Activated CD8-positive, alpha-beta memory T cell treated with anti-CD3 and anti-CD28 coated beads for 4 hours (primary cell): ENCODE data around the gene UGT1A4.
A peak's percentile ranks its signal among the peaks of the same experiment; 100 is the strongest.
"Not testable (repeated sequence)": the region's sequence is repeated elsewhere in the genome, so short reads cannot be mapped to it uniquely, and the experiment has no call there.

Source experiments
- DNase-seq, 2 donors: peaks; one replicate each; pipeline ENCODE4 v3.0.0-alpha.2; 2020; ENCODE audit warnings: low read depth in 2 of 2

Gene UGT1A4

DNA sequence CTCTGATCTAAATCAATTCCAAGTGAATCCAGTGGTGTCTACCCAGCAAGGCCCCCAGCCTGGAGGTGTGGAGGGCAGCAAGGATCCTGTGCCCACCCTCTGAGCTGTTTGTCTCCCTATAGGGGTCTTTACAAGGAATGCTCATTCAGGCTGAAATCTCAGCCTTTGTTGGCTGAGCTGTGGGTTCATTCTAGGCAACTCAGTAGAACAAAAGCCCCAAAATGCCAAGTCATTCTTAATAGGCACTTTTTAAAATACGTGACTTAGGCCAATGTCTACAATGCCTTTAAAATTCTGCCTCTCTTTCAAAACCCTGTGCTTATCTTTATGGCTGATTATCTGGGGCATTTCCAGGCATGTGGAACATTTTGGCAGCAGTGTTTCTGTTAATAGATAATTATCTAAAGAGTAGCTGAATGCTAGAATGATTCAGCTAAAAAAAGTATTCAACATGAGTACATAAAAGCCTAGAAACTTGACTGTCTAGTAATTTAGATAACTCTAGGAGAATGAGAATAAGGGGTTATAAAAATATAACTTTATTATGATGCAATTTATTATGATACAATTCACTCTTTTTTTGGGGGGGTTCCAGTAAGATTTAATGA lies 18.4 kb upstream of the UGT1A4 start:
- DNase-seq, result no peak

DNA sequence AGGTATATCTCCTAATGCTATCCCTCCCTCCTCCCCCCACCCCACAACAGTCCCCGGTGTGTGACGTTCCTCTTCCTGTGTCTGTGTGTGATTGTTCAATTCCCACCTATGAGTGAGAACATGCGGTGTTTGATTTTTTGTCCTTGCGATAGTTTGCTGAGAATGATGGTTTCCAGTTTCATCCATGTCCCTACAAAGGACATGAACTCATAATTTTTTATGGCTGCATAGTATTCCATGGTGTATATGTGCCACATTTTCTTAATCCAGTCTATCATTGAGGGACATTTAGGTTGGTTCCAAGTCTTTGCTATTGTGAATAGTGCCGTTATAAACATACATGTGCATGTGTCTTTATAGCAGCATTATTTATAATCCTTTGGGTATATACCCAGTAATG lies 17.7 kb upstream of the UGT1A4 start:
- not testable (repeated sequence) for DNase-seq

- no peak for DNase-seq
Measured at GRCh38 chr2:233702238-233702637, 16.3 kb upstream of the UGT1A4 start.

GRCh38 chr2:233705911-233706506 lies 12.5 kb upstream of the UGT1A4 start:
- no peak for DNase-seq

DNA sequence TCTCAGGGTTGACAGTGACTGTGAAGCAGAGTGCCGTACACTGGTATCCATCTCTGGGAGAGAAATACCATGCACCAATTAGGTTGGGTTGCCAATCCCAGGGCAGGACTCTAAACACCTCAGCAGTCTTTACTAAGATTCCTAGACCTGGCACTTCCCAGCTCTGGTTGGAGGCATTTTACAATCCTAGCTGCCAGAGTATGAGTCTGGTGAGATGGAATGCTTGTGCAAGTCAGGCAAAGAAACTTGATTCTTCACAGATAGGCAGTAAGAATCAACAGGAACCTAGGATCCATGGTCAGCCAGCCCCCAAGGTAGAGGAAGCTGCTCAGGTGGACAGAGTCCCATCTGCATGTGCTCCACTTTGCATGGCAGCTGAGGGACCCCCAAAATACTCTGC lies 11.8 kb upstream of the UGT1A4 start:
- DNase-seq, result no peak

DNA sequence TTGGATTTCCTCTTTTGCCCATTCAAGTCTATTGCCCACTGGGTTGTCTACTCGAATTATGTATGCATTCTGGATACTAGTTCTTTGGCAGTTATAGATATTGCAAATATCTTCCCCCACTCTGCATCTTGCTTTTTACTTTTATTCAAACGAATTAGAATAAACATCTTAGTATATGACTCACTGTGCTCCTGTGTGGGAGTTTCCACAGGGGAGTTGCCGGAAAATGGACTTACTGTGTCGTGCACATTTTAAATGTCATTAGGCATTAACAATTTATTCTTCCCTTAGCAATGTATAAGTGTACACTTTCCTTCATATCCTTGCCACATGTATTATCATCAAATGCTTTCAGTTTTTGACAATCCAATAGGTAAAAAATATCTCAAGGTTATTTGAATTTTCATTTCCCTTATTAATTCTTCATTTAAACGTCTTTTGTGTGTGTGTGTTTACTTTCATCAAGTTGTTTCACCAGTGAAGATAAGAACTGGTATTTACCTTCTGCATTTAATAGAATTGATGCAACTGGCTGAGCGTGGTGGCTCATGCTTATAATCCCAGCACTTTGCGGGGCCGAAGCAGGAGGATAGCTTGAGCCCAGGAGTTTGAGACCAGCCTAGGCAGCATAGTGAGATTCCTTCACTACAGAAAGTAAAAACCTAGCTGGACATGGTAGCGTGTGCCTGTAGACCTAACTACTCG lies 10.4 kb upstream of the UGT1A4 start:
- DNase-seq, result no peak

DNA sequence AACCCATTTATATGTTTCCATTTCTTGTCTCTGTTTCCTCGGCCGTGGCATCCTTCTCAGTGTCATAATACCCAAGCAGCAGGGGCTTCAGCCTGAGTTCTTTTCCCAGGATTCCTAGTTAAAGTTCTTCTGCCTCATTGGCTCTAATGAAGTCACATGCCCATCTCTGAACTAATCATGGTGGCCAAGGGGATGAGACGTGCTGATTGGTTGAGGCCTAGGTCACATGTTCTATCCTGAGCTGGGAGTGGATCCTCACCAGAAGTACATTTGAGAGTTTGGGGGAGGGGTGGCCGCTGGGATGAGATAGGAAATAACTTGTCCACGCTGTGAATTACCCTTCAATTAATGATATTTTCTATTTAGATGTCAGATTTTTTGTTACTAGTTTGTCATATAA lies 9.6 kb upstream of the UGT1A4 start:
- DNase-seq, result no peak

DNA sequence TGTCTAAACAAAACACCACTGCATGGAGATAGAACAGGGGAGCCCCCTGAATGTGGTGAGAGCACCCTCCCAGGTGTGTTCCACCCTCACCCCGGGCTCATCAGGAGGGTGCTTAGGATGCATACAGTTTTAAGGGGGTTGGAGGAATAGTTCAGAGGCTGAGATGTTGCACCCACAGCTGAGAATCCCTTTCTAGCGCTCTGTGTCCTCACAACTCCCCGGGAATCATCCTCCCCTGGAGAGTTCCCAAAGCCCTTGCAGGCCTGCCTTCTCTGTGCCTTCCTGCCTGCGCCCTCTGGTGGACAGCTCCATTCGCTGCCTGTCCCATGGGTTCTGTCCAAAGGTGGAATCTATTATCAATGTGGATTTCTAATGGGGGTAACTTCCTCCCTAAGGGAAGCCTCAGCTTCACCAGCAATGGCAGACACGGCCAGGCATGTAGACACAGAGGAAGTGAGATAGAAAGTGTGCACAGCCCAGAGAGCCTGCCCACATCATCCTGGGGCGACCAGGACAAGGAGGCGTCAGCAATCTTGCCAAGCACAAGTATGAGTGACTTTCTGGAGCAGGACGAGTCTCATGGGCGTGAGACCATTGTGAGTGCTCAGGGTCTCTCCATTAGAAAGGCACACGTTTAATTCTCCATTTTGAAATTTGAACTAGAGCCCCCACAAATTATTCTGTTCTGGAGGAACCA lies 7.1 kb upstream of the UGT1A4 start:
- DNase-seq, result peak; percentile 15 to 36

- DNase-seq, result no peak
Measured at GRCh38 chr2:233712611-233713261, 5.8 kb upstream of the UGT1A4 start, which contains the start of gene UGT1A5. TSS of gene UGT1A5 (plus strand) at chr2:233712907. CDS start at chr2:233712992, 85 bp downstream.

- no peak for DNase-seq
Measured at GRCh38 chr2:233713262-233713615, 5.3 kb upstream of the UGT1A4 start.

GRCh38 chr2:233714121-233714520 lies 4.4 kb upstream of the UGT1A4 start:
- DNase-seq, result no peak

DNA sequence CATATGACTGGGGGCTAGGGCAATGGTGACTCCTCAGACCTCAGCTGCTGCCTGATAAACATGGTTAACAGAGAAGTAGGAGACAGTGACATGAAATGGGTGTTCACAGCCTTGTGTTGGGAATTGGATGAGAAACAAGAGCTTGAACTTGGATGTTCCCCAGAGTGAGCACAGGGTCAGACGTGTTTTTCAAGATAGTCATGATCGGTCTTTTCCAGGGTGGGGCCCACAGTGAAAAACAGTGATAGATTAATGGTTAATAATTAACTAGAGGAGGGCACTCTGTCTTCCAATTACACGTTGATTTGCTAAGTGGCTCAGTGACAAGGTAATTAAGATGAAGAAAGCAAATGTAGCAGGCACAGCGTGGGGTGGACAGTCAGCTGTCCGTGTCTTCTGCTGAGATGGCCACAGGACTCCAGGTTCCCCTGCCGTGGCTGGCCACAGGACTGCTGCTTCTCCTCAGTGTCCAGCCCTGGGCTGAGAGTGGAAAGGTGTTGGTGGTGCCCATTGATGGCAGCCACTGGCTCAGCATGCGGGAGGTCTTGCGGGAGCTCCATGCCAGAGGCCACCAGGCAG lies 10.3 kb downstream of the UGT1A4 start, which contains the start of gene UGT1A3:
TSS of gene UGT1A3 (plus strand) at position 320 of the 579 bp plus-strand sequence. CDS start at position 405, 85 bp downstream.
- no peak for DNase-seq

- DNase-seq, result not testable (repeated sequence)
Measured at GRCh38 chr2:233736868-233737653, 18.5 kb downstream of the UGT1A4 start.

DNA sequence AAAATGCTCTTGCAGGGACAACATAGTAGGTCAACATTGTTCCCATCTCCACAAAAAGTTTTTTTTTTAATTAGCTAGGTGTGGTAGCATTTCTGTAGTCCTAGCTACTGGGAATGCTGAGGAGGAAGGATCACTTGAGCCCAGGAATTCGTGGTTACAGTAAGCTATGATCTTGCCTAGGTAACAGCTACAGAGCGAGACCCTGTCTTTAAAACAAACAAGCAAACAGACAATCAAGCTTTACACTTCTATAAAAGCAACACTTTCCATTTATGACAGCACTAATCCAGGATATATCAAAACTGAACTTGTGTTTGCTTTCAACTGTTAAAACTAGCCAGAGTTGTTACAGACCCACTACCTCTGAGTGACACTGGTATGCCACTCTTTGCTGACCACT lies 22.3 kb downstream of the UGT1A4 start:
- DNase-seq, result no peak

DNA sequence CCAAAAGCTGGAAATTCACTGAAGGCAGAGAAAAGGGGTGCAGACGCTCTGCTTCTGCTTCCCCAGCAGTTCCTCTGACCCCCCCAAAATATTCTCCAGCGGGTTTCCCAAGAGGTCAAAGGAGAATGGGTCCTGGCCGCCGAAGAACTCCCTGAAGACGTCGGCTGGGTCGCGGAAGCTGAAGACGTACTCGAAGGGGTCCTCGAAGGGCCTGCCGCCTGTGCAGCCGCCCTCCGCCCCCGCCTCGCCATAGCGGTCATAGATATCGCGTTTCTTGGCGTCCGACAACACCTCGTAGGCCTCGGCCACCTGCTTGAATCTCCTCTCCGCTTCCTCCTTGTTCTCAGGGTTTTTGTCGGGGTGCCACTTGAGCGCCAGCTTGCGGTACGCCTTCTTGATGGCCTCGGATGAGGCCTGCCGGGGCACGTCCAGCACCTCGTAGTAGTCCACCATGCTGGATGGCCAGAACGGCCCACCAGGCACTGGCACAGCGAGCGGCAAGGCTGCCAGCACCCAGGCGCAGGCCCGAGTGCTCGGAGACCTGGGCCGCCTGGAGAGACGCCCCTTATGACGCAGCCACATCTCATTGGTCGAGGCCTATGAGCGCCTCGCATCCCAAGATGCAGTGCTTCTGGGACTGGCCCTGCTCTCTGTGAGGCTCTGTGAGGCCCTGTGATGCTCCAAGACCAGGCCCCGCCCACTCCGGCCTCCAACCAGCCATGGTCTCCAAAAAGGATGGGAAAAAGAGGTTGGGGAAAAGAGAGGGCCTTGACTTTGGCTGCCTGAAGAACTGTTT lies 25.1 kb downstream of the UGT1A4 start:
- DNase-seq, result no peak

DNA sequence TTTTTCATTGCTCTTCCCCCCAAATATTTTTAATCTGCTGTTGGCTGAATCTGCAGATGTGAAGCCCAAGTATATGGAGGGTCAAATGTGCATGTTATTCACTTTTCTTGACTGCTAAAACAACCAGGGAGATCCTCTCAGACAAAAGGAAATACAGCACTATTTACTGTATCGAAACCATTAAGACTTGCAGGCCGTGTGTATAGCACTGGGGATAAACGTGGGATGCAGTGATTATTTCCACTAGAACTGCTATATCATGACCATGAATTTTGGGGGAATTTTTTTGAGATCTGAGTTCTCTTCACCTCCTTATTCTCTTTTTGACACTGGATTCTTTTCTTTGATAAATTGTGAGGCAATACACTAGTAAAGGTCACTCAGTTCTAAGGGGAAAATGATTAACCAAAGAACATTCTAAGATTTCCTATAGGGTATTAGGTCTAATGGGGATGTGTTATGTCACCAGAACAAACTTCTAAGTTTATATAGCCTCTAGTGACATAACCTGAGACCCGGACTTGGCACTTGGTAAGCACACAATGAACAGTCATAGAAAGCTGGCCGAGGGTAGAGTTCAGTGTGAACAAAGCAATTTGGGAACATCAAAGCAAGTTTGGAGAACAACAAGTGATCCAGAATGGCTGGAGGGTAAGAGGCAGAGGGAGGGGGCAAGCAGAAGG lies 26.7 kb downstream of the UGT1A4 start:
- no peak for DNase-seq

GRCh38 chr2:233745838-233746237 lies 27.3 kb downstream of the UGT1A4 start:
- not testable (repeated sequence) for DNase-seq

GRCh38 chr2:233746475-233747282 lies 28.1 kb downstream of the UGT1A4 start:
- no peak for DNase-seq

DNA sequence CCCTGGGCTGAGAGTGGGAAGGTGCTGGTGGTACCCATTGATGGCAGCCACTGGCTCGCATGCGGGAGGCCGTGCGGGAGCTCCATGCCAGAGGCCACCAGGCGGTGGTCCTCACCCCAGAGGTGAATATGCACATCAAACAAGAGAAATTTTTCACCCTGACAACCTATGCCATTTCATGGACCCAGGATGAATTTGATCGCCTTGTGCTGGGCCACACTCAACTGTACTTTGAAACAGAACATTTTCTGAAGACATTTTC lies 28.7 kb downstream of the UGT1A4 start:
- DNase-seq, result no peak
